HepG2 (cell line): Measurements from ENCODE around the gene TMEM141. TPM values are rescaled to one million over a fixed set of nuclear protein-coding genes. Genes with fewer than 3 reads are reported as not detected.

ENCODE experiments used
- ATF5 ChIP-seq: sonication (generic); formaldehyde crosslinking; IDR thresholded peaks from 2 replicates; pipeline ENCODE4 v1.4.0; 2020; ENCODE audit warnings: mild to moderate bottlenecking, low read depth, missing genetic modification reagents
- EEA1 ChIP-seq: sonication (generic); formaldehyde crosslinking; IDR thresholded peaks from 2 replicates; pipeline ENCODE4 v1.5.1; 2020; ENCODE audit warnings: mild to moderate bottlenecking, missing genetic modification reagents, borderline replicate concordance
- ELF3 ChIP-seq: IDR thresholded peaks from 2 replicates; pipeline ENCODE4 v1.6.1; 2016; ENCODE audit warnings: missing genetic modification reagents, missing compliant biosample characterization
- ERF ChIP-seq: IDR thresholded peaks from 2 replicates; pipeline ENCODE4 v1.6.1; 2018; ENCODE audit warnings: missing biosample characterization, missing genetic modification reagents
- GZF1 ChIP-seq: sonication (generic); formaldehyde crosslinking; IDR thresholded peaks from 2 replicates; pipeline ENCODE4 v1.5.1; 2020; ENCODE audit warnings: mild to moderate bottlenecking, missing genetic modification reagents
- HMG20A ChIP-seq: IDR thresholded peaks from 2 replicates; pipeline ENCODE4 v1.6.1; 2016; ENCODE audit warnings: borderline replicate concordance
- IRF9 ChIP-seq: sonication (generic); formaldehyde crosslinking; IDR thresholded peaks from 2 replicates; pipeline ENCODE4 v1.8.0; 2022; ENCODE audit warnings: missing genetic modification reagents, mild to moderate bottlenecking, borderline replicate concordance
- NR2F6 ChIP-seq, 2 experiments: IDR thresholded peaks; 2 replicates each; pipeline ENCODE4 v1.6.1; 2016; ENCODE audit warnings: antibody characterized with exemption in 1 of 2, mild to moderate bottlenecking in 1 of 2
- PHF21A ChIP-seq: sonication (generic); formaldehyde crosslinking; IDR thresholded peaks from 2 replicates; pipeline ENCODE4 v1.5.0; 2020; ENCODE audit warnings: mild to moderate bottlenecking, missing genetic modification reagents
- SMYD3 ChIP-seq: sonication (generic); formaldehyde crosslinking; IDR thresholded peaks from 2 replicates; pipeline ENCODE4 v1.8.1; 2023; ENCODE audit warnings: mild to moderate bottlenecking, missing genetic modification reagents
- SNAPC2 ChIP-seq: sonication (generic); formaldehyde crosslinking; IDR thresholded peaks from 2 replicates; pipeline ENCODE4 v1.8.1; 2022; ENCODE audit warnings: mild to moderate bottlenecking, missing genetic modification reagents
- XBP1 ChIP-seq: sonication (generic); formaldehyde crosslinking; IDR thresholded peaks from 2 replicates; pipeline ENCODE4 v1.5.0; 2020; ENCODE audit warnings: missing genetic modification reagents
- ZBTB2 ChIP-seq: sonication (generic); formaldehyde crosslinking; IDR thresholded peaks from 2 replicates; pipeline ENCODE4 v1.8.0; 2022; ENCODE audit warnings: low read depth, missing genetic modification reagents
- ZBTB20 ChIP-seq: sonication (generic); formaldehyde crosslinking; IDR thresholded peaks from 2 replicates; pipeline ENCODE4 v1.8.1; 2023; ENCODE audit warnings: missing genetic modification reagents, low read depth, mild to moderate bottlenecking, borderline replicate concordance
- ZNF256 ChIP-seq: sonication (generic); formaldehyde crosslinking; conservative IDR thresholded peaks from 2 replicates; pipeline ENCODE4 v1.4.0; 2020; ENCODE audit warnings: missing genetic modification reagents
- ZNF329 ChIP-seq: sonication (generic); formaldehyde crosslinking; IDR thresholded peaks from 2 replicates; pipeline ENCODE4 v1.9.0; 2021; ENCODE audit warnings: low read depth, mild to moderate bottlenecking, missing genetic modification reagents
- ZNF598 ChIP-seq: sonication (generic); formaldehyde crosslinking; IDR thresholded peaks from 2 replicates; pipeline ENCODE4 v1.5.1; 2020; ENCODE audit warnings: mild to moderate bottlenecking, missing genetic modification reagents, borderline replicate concordance
- ZNF7 ChIP-seq: IDR thresholded peaks from 2 replicates; pipeline ENCODE4 v1.6.1; 2016; ENCODE audit warnings: missing biosample characterization, missing genetic modification reagents
- ZNF740 ChIP-seq: sonication (generic); formaldehyde crosslinking; IDR thresholded peaks from 2 replicates; pipeline ENCODE4 v1.4.0; 2020; ENCODE audit warnings: missing genetic modification reagents
- ZNF775 ChIP-seq: sonication (generic); formaldehyde crosslinking; IDR thresholded peaks from 2 replicates; pipeline ENCODE4 v1.4.0; 2020; ENCODE audit warnings: missing genetic modification reagents, mild to moderate bottlenecking, moderate library complexity, borderline replicate concordance
- ZNF777 ChIP-seq: sonication (generic); formaldehyde crosslinking; IDR thresholded peaks from 2 replicates; pipeline ENCODE4 v1.4.0; 2020; ENCODE audit warnings: missing genetic modification reagents
- ZSCAN12 ChIP-seq: sonication (generic); formaldehyde crosslinking; IDR thresholded peaks from 2 replicates; pipeline ENCODE4 v1.9.0; 2021; ENCODE audit warnings: mild to moderate bottlenecking, missing genetic modification reagents
- polyA plus RNA-seq, 8 experiments: library from polyadenylated mRNA; depleted of rRNA in 3 of 8; stranded (reverse) in 7 of 8; unstranded in 1 of 8; fragments of >200 nt; fragmentation: Illumina TruSeq in 4 of 8; extraction: Trizol in 4 of 8; gene quantifications; 2 replicates each; pipeline versions ENCODE4 v1.2.1 to v1.2.3, GENCODE V29; 2011 to 2016; ENCODE audit warnings: low read depth in 4 of 8, missing spikeins in 1 of 8, mixed read lengths in 1 of 8; ENCODE audit not compliant: insufficient read depth in 1 of 8
- total RNA-seq, 5 experiments: library from RNA; depleted of rRNA; stranded (reverse); fragments of >200 nt; fragmentation: Illumina TruSeq; extraction: Trizol; gene quantifications; 2 replicates each; pipeline ENCODE4 v1.2.3, GENCODE V29; 2016; ENCODE audit warnings: low read depth in 1 of 5
- TF ChIP-seq, protein P1 (sequence below): sonication (generic); IDR thresholded peaks from 2 replicates; pipeline ENCODE4 v1.6.1; 2016; ENCODE audit warnings: low read depth, borderline replicate concordance
- TF ChIP-seq, protein P2 (sequence below): IDR thresholded peaks from 2 replicates; pipeline ENCODE4 v1.6.1; 2016; ENCODE audit warnings: mild to moderate bottlenecking, missing biosample characterization, missing genetic modification reagents
- TF ChIP-seq, protein P3 (sequence below): sonication (generic); formaldehyde crosslinking; IDR thresholded peaks from 2 replicates; pipeline ENCODE4 v1.9.0; 2021; ENCODE audit warnings: missing genetic modification reagents, mild to moderate bottlenecking, borderline replicate concordance

The TMEM141 gene
- total and polyA plus RNA-seq, 2 of the 13 experiments (the other 11 are each of a cell fraction or from before 2014, with no cell fraction given) = 81.0 to 202 TPM

DNA sequence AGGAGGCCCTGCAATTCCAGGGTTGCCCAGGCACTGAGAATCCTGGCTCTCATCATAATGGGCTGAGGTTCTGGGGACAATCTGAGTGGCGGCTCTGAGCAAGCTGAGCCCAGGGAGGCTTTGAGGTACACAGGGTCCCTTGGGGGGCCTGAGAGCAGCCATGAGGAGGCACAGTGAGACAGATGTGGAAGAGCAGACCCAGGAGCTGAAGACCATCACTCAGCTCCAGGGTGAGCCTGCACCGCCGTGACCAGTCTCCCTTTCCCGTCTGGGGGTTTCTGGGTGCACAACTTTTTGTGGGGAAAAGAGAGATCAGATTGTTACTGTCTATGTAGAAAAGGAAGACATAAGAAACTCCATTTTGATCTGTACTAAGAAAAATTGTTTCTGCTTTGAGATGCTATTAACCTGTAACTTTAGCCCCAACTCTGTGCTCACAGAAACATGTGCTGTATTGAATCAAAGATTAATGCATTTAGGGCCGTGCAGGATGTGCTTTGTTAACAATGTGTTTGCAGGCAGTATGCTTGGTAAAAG lies 5.2 kb downstream of the TMEM141 start, which contains the start of gene CCDC183 (continued):
- TF ChIP-seq ZNF740 (CRISPR knock-in tag) (0 out of 2 replicates have a peak, but pooled peaks have one; percentile 10), HMG20A (CRISPR knock-in tag) (no peak), PHF21A (CRISPR knock-in tag) (0 out of 2 replicates have a peak, but pooled peaks have one; percentile 24), NR2F6 (IDR thresholded peaks at IDR 0.05) (no peak), NR2F6 (CRISPR knock-in tag; IDR thresholded peaks at IDR 0.05) (no peak), XBP1 (no peak), ERF (0 out of 2 replicates have a peak, but pooled peaks have one; percentile 2), ZBTB2 (CRISPR knock-in tag) (no peak), GZF1 (no peak), SMYD3 (CRISPR knock-in tag) (no peak), EEA1 (no peak), SNAPC2 (CRISPR knock-in tag) (no peak), ELF3 (CRISPR knock-in tag) (peak; percentile 32; the same call in 1 of the 2 replicates), ZNF598 (CRISPR knock-in tag) (0 out of 2 replicates have a peak, but pooled peaks have one; percentile 12), ZNF7 (CRISPR knock-in tag) (no peak), ZNF329 (CRISPR knock-in tag) (0 out of 2 replicates have a peak, but pooled peaks have one; percentile 16), ATF5 (CRISPR knock-in tag) (no peak), ZSCAN12 (CRISPR knock-in tag) (no peak; the same call in 1 of the 2 replicates), IRF9 (CRISPR knock-in tag) (0 out of 2 replicates have a peak, but pooled peaks have one; percentile 12), ZNF777 (CRISPR knock-in tag) (no peak), ZNF775 (CRISPR knock-in tag) (no peak), ZBTB20 (no peak), ZNF256 (CRISPR knock-in tag) (0 out of 2 replicates have a peak, but pooled peaks have one; percentile 39)
- TF ChIP-seq, protein P1, sequence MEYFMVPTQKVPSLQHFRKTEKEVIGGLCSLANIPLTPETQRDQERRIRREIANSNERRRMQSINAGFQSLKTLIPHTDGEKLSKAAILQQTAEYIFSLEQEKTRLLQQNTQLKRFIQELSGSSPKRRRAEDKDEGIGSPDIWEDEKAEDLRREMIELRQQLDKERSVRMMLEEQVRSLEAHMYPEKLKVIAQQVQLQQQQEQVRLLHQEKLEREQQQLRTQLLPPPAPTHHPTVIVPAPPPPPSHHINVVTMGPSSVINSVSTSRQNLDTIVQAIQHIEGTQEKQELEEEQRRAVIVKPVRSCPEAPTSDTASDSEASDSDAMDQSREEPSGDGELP = no peak
- TF ChIP-seq, protein P2, sequence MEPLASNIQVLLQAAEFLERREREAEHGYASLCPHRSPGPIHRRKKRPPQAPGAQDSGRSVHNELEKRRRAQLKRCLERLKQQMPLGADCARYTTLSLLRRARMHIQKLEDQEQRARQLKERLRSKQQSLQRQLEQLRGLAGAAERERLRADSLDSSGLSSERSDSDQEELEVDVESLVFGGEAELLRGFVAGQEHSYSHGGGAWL (CRISPR knock-in tag) = no peak
- TF ChIP-seq, protein P3, sequence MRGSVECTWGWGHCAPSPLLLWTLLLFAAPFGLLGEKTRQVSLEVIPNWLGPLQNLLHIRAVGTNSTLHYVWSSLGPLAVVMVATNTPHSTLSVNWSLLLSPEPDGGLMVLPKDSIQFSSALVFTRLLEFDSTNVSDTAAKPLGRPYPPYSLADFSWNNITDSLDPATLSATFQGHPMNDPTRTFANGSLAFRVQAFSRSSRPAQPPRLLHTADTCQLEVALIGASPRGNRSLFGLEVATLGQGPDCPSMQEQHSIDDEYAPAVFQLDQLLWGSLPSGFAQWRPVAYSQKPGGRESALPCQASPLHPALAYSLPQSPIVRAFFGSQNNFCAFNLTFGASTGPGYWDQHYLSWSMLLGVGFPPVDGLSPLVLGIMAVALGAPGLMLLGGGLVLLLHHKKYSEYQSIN = no peak
